ENCODE results near the gene PEA15. TPM values are rescaled to one million over a fixed set of nuclear protein-coding genes. Genes with fewer than 3 reads are reported as not detected.

Gene PEA15
- total RNA-seq, 1 experiment from 2014 or later, result 56.3 TPM

DNA sequence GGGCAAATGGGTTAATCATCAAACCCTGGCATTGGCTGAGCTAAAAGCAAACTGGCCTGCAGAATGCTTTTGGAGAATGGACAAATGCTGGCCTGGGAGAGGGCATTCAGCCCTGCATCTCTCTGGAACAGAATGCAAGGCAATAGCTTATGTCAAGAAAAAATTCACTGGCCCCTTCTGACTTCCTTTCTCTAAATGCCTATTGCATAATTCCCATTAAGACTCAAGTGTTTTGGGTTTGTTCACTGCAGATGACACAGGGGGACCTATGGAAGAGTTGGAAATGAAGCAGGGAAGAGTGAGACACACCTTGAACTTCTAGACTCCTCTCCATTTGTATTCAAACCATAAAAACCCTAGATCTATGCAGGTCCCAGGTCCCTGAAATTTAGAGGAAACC is 15.9 kb downstream of the PEA15 start:
- no peak for TF ChIP-seq JUN (CRISPR knock-in tag; IDR thresholded peaks at IDR 0.05)
- no peak for TF ChIP-seq ETV6 (CRISPR knock-in tag; IDR thresholded peaks at IDR 0.05)
- TF ChIP-seq, protein P1, sequence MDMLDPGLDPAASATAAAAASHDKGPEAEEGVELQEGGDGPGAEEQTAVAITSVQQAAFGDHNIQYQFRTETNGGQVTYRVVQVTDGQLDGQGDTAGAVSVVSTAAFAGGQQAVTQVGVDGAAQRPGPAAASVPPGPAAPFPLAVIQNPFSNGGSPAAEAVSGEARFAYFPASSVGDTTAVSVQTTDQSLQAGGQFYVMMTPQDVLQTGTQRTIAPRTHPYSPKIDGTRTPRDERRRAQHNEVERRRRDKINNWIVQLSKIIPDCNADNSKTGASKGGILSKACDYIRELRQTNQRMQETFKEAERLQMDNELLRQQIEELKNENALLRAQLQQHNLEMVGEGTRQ (CRISPR knock-in tag; IDR thresholded peaks at IDR 0.05), result no peak
- no peak for TF ChIP-seq FOXJ3 (CRISPR knock-in tag; IDR thresholded peaks at IDR 0.05; ENCODE audit: borderline replicate concordance)
- TF ChIP-seq EMX1 (CRISPR knock-in tag; IDR thresholded peaks at IDR 0.05), result no peak
- no peak for TF ChIP-seq ZBTB21 (CRISPR knock-in tag; IDR thresholded peaks at IDR 0.05; ENCODE audit: borderline replicate concordance)
- TF ChIP-seq, protein P2, sequence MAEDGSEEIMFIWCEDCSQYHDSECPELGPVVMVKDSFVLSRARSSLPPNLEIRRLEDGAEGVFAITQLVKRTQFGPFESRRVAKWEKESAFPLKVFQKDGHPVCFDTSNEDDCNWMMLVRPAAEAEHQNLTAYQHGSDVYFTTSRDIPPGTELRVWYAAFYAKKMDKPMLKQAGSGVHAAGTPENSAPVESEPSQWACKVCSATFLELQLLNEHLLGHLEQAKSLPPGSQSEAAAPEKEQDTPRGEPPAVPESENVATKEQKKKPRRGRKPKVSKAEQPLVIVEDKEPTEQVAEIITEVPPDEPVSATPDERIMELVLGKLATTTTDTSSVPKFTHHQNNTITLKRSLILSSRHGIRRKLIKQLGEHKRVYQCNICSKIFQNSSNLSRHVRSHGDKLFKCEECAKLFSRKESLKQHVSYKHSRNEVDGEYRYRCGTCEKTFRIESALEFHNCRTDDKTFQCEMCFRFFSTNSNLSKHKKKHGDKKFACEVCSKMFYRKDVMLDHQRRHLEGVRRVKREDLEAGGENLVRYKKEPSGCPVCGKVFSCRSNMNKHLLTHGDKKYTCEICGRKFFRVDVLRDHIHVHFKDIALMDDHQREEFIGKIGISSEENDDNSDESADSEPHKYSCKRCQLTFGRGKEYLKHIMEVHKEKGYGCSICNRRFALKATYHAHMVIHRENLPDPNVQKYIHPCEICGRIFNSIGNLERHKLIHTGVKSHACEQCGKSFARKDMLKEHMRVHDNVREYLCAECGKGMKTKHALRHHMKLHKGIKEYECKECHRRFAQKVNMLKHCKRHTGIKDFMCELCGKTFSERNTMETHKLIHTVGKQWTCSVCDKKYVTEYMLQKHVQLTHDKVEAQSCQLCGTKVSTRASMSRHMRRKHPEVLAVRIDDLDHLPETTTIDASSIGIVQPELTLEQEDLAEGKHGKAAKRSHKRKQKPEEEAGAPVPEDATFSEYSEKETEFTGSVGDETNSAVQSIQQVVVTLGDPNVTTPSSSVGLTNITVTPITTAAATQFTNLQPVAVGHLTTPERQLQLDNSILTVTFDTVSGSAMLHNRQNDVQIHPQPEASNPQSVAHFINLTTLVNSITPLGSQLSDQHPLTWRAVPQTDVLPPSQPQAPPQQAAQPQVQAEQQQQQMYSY (CRISPR knock-in tag; IDR thresholded peaks at IDR 0.05), result no peak
- TF ChIP-seq, protein P3, sequence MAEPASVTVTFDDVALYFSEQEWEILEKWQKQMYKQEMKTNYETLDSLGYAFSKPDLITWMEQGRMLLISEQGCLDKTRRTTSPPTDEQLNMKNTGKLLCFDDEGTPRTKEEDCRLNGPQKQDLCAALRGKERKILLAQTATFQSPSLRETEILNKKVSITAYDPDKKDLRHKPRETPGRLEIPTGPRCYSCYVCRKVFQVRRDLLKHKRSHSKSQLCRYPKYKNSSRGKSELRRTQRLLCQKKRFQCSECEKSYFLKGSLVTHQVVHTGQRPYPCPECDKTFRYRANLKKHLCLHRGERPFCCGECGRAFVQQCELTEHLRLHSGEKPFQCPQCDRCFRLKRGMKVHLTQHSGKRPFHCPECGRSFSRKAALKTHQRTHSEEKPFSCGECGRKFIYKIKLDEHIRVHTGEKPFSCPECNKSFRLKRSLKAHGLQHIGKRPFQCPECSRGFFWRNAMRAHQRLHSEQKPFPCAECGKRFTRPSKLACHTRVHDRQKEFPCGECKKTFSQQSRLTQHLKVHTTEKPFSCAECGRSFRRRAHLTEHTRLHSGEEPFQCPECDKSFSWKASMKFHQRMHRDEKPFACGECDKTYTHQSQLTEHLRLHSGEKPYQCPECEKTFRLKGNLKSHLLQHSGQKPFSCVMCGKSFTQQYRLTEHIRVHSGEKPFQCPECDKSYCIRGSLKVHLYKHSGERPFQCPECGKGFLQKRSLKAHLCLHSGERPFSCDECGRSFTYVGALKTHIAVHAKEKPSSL (CRISPR knock-in tag; conservative IDR thresholded peaks at IDR 0.05), result no peak
- TF ChIP-seq ZBTB43 (CRISPR knock-in tag; IDR thresholded peaks at IDR 0.05), result no peak
- no peak for TF ChIP-seq CREM (CRISPR knock-in tag; IDR thresholded peaks at IDR 0.05)
- TF ChIP-seq NFYB (CRISPR knock-in tag; conservative IDR thresholded peaks at IDR 0.05; ENCODE audit: low read depth), result no peak
- no peak for TF ChIP-seq SOX15 (CRISPR knock-in tag; IDR thresholded peaks at IDR 0.05)
- TF ChIP-seq MLX (CRISPR knock-in tag; IDR thresholded peaks at IDR 0.05), result no peak
- CTCF ChIA-PET, result interaction anchor here (0.7 to 4.6 kb wide), 16 partner anchors 11 to 175 kb away, joined by 3 to 124 read pairs (median 19); partner anchors contain the start of genes DCAF8 and IGSF8
- no peak overlapping the region for H3K4me3 Mint-ChIP-seq
- POLR2A ChIA-PET, result no interaction called here
- H3K27me3 Mint-ChIP-seq (ENCODE audit: low read depth), result no peaks in the 10 kb centered on the region
- ATAC-seq (no peak), DNase-seq (ENCODE audit: low spot score) (no peak)
- H3K36me3 Mint-ChIP-seq, result peaks cover 65% of the 10 kb centered on the region
- H3K27ac Mint-ChIP-seq, result no peak overlapping the region; the same call in 1 of the 2 replicates
- no peaks in the 10 kb centered on the region for H3K9me3 Mint-ChIP-seq
- peaks cover 15% of the 10 kb centered on the region for H3K4me1 Mint-ChIP-seq

GRCh38 chr1:160222546-160222945 is 17.4 kb downstream of the PEA15 start:
- no peak for ATAC-seq
- Mint-ChIP-seq H3K4me3 (no peak overlapping the region), H3K27ac (no peak overlapping the region), H3K4me1 (peaks cover 13% of the 10 kb centered on the region), H3K36me3 (peaks cover 59% of the 10 kb centered on the region), H3K9me3 (no peaks in the 10 kb centered on the region), H3K27me3 (ENCODE audit: low read depth) (no peaks in the 10 kb centered on the region)
- TF ChIP-seq ATF3 (CRISPR knock-in tag; conservative IDR thresholded peaks at IDR 0.05) (no peak), ZNF138 (CRISPR knock-in tag; conservative IDR thresholded peaks at IDR 0.05) (no peak), HMGA2 (CRISPR knock-in tag; IDR thresholded peaks at IDR 0.05) (no peak), ZNF121 (CRISPR knock-in tag; IDR thresholded peaks at IDR 0.05) (no peak), JUN (CRISPR knock-in tag; IDR thresholded peaks at IDR 0.05) (no peak), NR3C1 (CRISPR knock-in tag; conservative IDR thresholded peaks at IDR 0.05; ENCODE audit: low read depth) (no peak)
- TF ChIP-seq, protein P4, sequence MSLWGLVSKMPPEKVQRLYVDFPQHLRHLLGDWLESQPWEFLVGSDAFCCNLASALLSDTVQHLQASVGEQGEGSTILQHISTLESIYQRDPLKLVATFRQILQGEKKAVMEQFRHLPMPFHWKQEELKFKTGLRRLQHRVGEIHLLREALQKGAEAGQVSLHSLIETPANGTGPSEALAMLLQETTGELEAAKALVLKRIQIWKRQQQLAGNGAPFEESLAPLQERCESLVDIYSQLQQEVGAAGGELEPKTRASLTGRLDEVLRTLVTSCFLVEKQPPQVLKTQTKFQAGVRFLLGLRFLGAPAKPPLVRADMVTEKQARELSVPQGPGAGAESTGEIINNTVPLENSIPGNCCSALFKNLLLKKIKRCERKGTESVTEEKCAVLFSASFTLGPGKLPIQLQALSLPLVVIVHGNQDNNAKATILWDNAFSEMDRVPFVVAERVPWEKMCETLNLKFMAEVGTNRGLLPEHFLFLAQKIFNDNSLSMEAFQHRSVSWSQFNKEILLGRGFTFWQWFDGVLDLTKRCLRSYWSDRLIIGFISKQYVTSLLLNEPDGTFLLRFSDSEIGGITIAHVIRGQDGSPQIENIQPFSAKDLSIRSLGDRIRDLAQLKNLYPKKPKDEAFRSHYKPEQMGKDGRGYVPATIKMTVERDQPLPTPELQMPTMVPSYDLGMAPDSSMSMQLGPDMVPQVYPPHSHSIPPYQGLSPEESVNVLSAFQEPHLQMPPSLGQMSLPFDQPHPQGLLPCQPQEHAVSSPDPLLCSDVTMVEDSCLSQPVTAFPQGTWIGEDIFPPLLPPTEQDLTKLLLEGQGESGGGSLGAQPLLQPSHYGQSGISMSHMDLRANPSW (CRISPR knock-in tag; conservative IDR thresholded peaks at IDR 0.05; ENCODE audit: low read depth), result no peak
- TF ChIP-seq, protein P2 (CRISPR knock-in tag; IDR thresholded peaks at IDR 0.05), result no peak
- CTCF ChIA-PET, result interaction anchor here (1.2 to 4.6 kb wide), 3 partner anchors 30 to 122 kb away, joined by 4 to 54 read pairs (median 10); no protein-coding TSS in a partner anchor
- POLR2A ChIA-PET, result no interaction called here
- DNase-seq (ENCODE audit: low spot score), result no peak
